GM21515 (cell line): ENCODE results near the gene MTCL3.

Experiments
- ATAC-seq: cut with Tn5 transposase; IDR thresholded peaks from one replicate; pipeline ENCODE4 v1.9.1; 2021; ENCODE audit not compliant: unreplicated experiment

MTCL3 gene

DNA sequence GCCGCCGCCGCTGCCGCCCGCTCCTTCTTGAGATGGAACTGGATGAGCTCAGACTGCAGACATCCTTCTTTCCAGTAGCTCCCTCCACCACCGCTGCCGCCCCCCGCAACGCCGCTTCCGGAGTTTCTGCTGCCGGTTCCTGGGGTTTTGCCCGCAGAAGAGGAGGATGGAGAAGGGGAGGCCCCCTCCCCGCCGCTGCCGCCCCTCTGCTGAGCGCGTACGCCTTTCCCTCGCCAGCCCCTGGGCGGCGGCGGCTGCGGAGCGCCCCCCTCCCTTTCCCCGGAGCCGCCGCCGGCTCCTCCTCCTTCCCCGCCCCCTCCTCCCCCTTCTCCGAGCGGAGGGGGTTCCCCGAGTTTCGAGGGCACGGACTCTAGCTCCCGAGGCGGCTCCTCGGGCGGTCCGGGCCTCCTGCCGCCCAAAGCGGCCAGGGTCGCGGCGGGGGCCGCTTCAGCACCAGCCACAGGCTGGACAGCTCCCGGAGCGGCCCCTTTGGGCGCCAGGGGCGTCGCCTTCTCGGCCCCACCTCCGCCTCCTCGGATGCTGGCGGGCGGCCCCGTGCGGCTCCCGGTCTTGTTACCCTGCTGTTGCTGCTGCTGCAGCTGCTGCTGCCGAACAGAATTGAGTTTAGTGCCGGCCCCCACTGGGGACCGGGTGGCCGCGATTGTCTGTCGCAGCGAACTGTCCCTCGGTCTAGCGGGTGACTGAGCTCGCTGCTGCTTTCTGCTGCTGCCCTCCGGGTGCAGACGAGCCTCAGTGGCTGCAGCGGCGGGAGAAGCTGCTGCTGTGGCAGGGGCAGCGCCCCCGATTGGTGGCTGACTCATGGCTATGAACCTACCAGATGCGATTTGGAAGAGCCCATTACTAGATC is 3.1 kb downstream of the MTCL3 start:
- ATAC-seq = peak; percentile 69

DNA sequence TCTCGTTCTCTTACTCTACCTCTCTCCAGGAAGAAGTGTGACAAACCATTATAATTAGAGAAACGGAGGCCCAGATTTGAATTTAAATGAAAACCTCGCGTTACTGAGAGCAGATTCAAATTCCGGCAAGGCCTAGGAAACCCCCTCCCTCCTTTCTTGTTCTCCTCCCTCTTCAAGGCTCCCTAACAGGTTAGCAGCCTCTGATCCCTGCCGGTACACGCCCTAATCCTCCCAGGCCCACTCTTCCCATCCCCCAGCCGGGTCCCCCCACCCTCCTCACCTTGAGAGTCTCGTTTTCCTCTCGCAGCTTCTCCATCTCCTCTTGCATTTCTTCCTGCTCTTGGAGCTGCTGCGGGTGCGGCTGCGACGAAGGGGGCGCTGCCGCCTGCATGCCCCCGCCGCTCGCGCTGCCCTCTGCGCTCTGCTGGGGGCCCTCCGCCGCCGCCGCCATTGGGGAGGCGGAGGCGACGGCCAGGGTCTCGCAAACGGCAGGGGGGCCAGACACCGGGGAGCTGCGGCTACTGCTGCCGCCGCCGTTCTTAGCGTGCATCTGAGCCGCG is 3.8 kb downstream of the MTCL3 start:
- ATAC-seq = peak; percentile 6

DNA sequence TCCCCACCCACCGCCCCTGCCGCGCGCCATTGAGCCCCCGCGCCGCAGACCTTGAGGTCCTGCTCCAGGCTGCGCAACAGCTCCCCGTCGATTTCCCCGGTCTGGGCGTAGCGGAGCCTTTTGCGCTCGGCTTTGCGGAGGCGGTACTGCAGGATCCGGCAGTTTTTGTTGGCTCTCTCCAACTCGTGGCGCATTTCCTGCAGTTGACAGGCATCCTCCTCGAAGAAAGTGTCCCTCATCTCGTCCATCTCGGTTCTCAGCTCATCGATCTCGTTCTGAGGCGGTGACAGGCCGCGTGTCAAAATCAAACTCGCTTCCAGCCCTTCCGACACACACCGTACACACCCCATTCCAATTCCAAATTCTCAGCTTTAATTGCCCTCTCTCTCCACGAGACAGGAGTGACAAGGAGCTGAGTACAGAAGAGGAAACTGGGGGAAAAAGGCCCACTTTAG is 4.3 kb downstream of the MTCL3 start:
- no peak for ATAC-seq

DNA sequence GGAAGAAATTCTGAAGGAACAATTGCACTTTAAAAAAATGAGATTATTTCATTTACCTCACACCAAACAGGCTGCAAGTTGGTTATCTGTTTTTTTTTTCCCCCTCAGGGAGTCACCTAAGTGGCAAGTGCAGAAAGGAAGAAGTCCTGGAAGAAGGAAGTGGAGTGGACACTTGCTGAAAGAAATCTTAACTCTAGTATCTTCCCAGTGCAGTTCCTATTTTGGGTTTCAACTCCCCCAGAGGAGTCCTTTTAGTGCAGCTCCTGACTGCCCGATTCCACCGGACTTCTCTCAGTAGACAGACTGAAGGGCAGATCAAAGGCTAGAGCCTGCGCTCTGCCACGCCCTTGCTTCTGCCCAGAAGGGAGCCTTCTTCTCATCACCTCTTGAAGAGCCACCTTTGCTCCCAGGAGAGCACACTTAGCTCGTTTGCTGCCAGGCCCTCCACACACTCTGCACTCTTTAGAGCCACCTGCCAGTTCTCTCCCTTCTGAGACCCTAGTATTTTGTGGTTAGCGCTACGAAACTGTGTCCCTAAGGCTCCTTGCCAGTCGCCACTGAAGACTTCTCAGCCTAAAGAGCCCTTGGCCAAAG is 4.9 kb downstream of the MTCL3 start:
- ATAC-seq = no peak

DNA sequence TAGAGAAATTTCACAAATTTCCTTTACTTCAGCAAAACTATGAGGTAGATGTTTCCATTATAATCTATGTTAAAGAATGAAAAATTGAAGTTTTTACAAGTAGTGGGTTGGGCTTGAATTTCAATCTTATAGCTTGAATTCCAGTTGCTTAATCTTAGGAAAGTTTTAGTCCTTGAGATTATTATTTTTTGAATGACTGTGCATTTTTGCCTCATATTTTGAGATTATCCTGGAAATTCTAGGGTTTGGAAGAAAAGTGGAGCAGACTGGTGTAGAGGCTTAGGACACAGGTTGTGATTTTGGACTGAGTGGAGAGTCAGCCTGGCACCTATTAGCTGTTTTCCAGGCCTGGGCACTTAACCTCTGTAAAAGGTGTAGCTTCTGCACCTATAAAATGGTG is 5.7 kb downstream of the MTCL3 start:
- ATAC-seq = no peak

DNA sequence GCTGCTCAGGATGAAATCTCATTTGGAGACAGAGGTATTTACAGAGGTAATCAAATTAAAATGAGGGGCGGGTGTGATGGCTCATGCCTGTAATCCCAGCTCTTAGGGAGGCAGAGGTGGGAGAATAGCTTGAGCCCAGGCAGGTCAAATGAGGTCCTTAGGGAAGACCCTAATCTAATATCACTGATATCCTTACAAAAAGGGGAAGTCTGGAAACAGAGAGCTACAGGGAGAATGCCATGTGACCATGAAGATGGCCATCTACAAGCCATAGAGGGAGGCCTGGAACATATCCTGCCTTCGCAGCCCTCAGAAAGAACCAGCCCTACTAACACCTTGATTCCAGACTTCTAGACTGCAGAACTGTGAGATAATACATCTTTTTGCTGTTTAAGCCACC is 8.3 kb downstream of the MTCL3 start:
- ATAC-seq = no peak

DNA sequence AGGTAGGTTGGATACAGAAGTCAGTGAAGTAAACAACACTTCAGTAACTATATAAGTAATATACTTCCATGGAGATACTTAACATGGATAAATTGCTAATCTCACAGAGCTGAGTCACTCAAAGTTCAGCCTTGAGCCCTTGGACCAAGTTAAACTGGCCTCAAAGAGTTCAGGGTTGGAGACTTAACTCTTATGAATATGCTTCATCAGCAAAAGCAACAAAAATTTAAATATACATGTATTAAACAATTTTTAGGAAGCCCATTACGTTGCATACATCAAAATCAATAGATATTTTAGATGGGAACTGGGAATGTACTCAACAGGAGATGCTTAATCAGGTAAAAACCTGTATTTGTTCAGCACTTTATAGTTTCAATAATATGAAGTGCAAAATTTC is 12.2 kb downstream of the MTCL3 start:
- ATAC-seq = no peak

DNA sequence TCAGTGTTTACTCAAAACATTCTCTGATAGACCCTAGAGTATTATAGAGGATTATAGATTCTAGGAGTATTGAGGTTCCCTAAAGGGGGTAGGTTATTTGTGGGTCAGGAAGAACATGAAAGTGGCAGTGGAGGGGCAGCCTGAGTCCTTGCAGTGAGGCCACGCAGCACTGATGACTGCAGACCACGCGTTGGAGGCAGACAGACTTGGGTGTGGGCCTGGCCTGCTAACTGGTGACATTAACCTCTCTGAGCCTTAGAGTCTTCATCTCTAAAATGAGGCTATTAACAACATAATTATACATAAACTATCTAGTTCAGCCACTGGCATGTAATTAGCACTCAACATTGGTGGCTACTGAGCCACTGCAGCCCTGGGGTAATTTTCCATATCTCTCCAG is 16.1 kb downstream of the MTCL3 start:
- ATAC-seq = no peak

DNA sequence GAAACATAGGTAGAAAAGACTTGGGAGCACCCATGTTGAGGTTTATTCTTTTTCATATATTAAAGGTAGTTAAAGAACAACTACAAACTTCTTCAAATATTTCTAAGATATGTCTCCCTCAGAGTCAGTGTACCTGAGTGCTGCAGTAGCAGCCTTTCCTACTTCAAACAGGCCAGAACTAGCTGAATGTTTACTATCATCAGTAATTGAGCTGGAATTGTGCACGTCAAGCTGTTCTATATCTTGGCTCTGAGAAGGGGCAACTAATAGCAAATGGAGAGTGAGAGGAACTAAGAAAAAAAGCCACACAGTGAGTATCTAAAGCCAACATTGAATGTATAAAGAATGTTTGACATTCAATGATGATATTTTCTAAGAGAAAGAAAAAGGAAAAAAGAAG is 21.7 kb downstream of the MTCL3 start:
- no peak for ATAC-seq

DNA sequence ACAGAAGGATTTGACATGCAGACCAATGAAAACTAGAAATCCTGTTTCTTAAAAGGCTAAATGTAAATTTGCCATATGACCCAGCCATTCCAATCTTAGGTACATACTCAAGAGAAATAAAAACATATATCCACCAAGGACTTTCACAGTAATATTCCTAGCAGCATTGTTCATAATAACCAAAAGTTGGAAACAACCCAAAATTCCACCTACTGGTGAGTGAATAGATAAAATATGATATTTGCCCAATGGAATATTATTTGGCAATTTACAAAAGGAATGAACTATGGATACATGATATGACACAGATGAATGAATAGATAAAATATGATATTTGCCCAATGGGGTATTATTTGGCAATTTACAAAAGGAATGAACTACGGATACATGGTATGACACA is 22.7 kb downstream of the MTCL3 start:
- no peak for ATAC-seq

DNA sequence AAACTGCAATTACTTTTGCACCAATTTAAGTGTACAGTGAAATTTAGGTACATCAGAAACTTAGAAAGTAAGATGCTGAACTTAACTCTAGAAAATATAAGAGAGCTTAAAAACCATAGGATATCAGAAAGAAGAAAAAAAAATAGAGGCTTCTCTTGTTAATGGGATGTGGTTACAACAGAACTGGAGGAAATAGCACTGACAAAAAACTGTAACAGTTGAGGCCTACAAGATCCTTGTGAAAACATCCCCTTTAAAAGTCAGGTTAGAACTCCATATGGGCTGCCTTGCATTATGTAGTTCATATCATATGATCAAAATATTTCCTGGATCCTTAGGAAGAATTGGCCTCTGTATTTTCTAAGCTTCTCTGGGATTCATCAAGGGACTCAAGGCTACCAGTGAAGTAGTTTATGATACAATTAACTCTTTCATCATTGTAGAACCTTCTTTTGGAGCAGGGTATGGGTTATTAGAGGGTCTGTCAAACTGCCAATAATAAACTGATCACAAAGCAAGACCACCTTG is 24.8 kb downstream of the MTCL3 start:
- ATAC-seq = no peak

DNA sequence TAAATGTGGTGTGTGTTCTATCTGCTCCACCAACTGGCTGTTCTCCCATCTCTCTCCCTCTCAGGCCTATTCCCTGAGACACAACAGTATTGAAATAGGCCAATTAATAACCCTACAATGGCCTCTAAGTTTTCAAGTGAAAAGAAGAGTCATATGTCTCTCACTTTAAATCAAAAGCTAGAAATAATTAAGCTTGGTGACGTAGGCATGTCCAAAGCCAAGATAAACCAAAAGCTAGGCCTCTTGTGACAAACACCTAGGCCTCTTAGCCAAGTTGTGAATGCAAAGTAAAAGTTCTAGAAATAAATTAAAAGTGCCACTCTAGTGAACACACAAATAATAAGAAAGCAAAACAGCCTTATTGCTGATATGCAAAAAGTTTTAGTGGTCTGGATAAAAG is 29.9 kb downstream of the MTCL3 start:
- ATAC-seq = no peak

DNA sequence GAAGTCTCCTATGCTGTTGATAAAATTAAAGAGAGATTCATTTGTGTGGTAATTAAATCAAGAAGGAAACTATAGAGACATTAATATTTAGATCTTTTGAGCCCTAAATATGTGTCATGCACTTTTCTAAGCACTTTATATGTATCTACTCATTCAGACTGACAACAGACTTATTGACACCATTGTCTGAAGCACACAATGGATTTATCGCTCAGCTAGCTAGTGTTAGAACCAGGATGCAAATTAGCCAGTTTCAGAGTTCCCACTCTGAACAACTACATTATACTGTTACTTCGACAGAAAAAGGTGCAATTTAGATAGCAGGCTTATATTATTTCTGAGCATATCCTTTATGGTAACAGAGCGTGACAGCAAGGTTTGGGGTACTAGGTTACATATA is 32.2 kb downstream of the MTCL3 start:
- ATAC-seq = no peak

DNA sequence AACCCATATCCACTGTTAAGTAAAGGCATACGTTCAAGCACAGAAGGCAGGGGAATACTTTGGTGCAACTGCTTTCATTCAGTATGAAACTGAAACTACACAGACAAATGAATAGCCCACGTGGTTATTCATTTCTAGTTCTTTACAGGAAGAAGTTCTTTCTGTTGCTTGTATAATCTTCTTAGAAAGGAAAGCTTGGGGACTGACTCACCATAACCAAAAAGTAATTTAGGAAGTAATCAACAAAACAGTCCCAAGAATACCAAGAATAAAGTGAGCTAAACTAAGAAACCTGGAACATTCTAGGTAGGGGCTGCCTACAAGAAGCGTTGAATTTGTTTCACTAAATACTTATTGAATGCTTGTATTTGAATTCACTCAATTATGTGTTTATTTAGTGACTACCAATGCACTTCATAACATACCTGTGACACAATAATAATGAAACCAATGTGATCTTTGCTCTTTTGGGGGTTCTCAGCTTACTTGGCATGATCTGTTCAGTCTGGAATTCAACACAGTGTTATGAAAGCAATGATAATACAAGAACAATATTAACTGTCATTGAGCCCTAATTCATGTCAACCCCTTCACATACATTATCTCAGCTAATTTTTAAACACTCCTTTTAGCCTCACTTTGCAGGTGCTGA is 34.8 kb downstream of the MTCL3 start:
- peak; percentile 100 for ATAC-seq

DNA sequence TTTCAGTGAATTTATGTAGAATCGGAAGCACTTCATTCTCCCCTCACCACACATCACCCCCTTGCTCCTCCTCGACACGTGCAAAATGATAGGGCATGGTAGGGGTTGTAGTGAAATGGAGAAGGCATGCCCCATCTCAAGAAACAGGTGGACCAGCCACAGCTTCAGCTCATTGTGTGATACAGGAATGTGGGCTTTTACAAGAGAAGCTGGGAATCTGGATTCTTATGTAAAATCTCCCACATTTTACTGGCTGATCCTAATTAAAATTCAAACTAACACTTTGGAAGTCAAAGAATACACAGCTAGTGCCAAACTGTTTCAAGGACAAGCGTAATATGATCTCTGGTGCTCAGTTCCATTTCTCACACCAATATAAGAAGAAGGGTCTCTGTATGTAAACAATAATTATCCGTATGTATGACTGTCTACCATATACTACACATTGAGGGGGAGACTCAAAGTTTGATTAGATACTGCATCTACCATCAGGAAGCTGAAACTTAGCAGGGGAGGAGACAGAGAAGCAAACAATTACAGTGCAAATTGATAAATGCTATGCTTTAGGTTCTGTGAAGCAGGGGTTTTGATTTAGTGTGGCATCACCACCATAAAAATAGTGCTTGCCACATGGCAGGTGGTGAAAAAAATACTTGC is 35.6 kb downstream of the MTCL3 start:
- peak; percentile 5 for ATAC-seq

DNA sequence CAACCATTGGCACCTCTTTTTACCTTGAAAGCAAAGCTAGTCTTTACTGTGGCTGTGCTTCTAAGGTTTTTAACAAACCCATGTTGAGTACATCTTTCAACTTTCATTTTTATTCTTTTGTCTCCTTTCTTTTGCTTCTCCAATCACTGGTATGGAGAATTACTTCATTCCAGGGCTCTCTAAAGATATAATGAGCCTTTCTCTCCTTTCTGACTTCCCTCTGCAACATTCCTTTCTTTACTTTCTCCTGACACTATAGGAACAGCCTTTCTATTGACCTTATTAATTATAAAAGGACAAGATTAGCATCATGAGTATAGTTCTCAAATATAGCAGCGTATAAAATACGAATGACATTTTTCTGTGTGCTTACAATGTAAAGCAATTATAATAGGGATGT is 36.8 kb downstream of the MTCL3 start:
- no peak for ATAC-seq

DNA sequence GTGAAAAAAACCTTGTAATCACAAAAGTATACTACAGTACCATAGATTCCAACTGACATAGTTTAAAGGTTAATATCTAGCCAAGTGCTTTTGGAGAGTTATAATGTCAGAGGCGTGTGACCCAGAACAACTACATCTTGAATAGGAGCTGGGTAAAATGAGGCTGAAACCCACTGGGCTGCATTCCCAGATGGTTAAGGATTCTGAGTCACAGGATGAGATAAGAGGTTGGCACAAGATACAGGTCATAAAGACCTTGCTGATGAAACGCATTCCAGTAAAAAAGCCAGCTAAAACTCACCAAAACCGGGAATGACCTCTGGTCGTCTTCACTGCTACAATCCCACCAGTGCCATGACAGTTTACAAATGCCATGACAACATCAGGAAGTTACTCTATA is 37.5 kb downstream of the MTCL3 start:
- ATAC-seq = no peak

DNA sequence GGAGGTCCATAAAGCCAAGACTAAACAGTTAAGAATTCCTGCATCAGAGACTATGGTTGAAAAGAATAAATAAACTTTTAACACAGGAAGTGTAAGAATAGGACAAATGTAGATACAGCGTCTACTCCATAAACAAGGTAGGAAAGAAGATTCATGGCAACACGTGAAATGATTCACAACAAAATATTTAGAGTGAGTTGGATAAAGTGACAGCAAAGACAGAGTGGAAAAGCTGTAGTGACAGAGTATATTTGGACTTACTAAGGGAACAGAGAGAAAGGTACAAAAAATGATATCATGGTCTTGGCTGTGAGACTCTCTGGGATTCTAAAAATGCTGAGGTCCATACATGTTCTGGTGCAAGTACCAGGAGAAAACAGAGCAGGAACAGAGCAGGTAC is 38.0 kb downstream of the MTCL3 start:
- no peak for ATAC-seq

DNA sequence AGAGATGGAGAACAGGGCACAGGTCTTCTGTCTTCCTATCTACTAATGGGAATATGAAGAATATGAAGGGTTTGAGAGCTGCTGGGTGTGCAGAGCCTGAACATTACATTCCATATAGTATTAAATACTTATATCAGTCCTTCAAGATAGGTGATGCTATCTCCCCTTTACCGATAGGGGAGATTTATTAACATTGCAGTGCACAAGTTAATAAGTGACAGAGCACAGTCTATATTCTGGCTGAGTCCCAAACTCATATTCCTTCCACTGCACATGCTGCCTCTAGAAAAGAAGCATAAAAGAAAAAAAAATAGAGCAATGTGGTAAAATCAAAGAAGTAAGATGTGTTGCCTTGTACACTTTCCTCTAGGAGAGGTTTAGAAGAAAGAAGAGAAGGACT is 41.5 kb downstream of the MTCL3 start:
- no peak for ATAC-seq

DNA sequence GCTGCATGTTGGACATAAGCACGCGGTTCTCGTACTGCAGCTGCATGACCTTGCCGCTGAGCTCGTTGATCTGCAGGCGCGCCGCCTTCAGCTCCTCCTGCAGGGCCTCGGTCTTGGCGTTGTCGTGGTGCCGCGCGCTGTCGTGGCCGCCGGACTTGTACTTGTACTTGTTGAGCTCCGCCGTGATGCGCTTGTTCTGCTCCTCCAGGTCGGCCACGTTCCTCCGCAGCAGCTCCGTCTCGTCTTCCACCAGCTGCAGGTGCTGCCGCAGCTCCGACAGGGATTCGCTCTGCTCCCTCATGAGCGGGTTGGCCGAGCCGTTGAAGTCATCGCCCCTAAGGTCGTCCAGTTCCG is 43.3 kb downstream of the MTCL3 start:
- no peak for ATAC-seq

DNA sequence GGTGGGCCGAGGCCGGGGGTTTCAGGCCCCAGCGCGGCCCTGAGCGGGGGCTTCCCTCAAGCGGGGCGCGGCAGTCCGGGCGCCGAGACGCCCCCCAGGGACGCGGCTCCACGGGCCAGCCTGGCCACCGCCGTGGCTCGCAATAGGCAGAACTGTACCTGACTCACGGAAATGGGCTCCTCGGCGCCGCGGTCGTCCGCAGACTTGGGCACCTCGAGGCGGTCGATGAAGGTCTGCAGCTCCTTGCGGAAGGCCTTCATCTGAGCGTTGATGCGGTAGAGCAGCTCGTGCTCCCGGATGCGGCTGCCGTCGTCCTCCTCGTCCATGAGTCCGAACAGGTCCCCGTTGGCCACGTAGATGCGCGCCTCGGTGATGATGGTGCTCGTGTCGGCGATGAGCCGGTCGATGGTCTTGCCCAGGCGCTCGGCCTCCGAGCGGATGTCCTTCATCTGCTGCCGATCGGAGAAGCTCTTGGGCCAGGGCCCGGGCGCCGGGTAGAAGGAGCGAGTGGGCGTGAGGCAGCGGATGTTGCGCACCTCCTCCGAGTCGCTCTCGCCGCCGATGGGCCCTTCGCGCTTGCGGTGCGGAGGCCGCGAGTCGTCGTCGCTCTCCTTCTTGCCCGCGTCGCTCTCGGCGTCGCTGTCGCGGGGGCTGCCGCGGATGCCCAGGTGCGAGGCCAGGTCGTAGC is 43.9 kb downstream of the MTCL3 start:
- no peak for ATAC-seq
